Activated CD4-positive, alpha-beta T cell treated with anti-CD3 and anti-CD28 coated beads for 4 hours (primary cell): ENCODE measurements around the gene GRB7.
"Not testable (repeated sequence)": the region's sequence is repeated elsewhere in the genome, so short reads cannot be mapped to it uniquely, and the experiment has no call there.

Experiments used
- DNase-seq, 2 donors: peaks; one replicate each; pipeline ENCODE4 v3.0.0-alpha.2; 2020

The GRB7 gene

DNA sequence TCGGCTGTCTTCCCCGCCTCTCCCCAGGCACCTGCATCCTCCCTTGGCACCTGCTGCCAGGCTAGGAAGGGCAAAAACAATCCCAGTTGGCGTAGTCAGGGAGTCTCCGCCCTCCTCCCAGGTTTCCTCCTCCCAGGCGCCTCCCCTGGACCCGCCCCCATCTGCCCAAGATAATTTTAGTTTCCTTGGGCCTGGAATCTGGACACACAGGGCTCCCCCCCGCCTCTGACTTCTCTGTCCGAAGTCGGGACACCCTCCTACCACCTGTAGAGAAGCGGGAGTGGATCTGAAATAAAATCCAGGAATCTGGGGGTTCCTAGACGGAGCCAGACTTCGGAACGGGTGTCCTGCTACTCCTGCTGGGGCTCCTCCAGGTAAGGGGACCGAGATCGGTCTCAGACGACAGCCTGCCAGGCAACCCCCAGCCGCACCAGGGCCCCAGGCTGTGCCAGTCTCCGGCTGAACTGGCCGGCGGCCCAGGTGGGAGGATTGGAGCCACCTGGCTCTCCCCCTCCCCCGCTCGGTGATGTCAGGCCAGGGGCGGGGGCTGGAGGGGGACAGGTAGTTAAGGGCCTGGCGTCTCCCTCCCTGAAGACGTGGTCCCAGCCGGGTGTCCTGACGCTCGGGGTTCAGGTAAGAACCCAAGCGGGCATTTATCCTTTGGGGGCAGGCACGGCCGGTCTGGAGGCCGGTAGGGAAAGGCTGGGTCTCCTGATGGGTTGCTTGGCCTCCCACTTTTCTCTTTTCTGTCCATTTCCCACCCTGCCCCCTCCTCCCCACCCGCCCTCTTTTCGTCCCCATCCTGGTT, at the start of gene GRB7:
Gene GRB7, plus strand, starts transcription at position 179 of the 808 bp plus-strand sequence. CDS start 4,364 bp downstream, outside the sequence.
- no peak for DNase-seq

GRCh38 chr17:39688475-39688835, 49.3 kb upstream of the GRB7 start:
- no peak for DNase-seq

- DNase-seq: no peak
These were observed 48.8 kb upstream of the GRB7 start for GRCh38 chr17:39688945-39689344.

- DNase-seq: no peak
These were observed 43.1 kb upstream of the GRB7 start for GRCh38 chr17:39694593-39694992.

GRCh38 chr17:39695089-39695474, 42.7 kb upstream of the GRB7 start:
- no peak for DNase-seq

DNA sequence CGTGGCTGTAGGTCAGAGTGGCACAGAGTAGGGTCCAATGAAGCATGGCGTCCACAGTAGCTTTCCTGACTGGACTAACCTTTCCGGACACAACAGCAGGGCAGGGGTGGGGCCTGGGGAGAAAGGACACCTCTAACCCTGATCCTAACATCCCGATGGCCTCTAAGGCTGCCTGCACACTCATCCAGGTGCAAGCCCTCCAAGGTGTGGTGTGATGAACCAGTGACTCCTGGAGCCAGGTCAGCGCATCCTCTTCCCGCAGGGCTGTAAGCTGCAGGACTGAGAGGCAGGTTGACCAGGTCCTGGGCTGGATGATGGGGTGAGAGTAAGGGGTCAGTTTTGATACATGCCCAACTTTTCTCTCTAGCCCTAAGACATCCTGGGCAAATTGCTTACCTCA, 41.0 kb upstream of the GRB7 start:
- no peak for DNase-seq

DNA sequence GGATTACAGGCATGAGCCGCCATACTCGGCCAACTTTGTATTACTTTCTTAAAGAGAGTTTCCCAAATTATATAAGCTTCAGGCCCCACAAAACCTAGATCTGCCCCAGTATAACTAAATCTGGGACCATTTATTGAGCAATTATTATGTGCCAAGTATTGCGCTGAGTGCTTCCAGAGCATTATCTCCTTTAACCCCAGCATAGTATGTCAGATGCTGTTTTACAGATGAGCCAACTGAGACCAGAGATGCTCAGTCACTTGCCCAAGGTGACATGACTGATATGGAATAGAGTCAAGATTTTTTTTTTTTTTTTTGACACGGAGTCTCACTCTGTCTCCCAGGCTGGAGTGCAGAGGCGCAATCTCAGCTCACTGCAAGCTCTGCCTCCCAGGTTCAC, 39.8 kb upstream of the GRB7 start:
- no peak for DNase-seq

DNA sequence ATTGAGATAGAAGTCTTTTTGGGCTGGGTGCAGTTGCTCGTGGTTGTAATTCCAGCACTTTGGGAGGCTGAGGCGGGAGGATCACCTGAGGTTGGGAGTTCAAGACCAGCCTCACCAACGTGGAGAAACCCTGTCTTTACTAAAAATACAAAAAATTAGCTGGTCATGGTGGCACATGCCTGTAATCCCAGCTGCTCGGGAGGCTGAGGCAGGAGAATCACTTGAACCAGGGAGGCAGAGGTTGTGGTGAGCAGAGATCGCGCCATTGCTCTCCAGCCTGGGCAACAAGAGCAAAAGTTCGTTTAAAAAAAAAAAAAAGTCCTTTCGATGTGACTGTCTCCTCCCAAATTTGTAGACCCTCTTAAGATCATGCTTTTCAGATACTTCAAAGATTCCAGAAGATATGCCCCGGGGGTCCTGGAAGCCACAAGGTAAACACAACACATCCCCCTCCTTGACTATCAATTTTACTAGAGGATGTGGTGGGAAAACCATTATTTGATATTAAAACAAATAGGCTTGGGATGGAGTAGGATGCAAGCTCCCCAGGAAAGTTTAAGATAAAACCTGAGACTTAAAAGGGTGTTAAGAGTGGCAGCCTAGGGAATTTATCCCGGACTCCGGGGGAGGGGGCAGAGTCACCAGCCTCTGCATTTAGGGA, 38.5 kb upstream of the GRB7 start:
- DNase-seq: not testable (repeated sequence)

GRCh38 chr17:39699818-39700147, 38.0 kb upstream of the GRB7 start, which contains the start of gene ERBB2:
ERBB2 (plus strand) TSS chr17:39700064; CDS start chr17:39700239, 175 bp downstream.
- no peak for DNase-seq

- DNase-seq: no peak
These were observed 37.4 kb upstream of the GRB7 start for GRCh38 chr17:39700148-39700987.

GRCh38 chr17:39701012-39701783, 36.5 kb upstream of the GRB7 start:
- DNase-seq: no peak

GRCh38 chr17:39701784-39702422, 35.8 kb upstream of the GRB7 start:
- no peak for DNase-seq

- no peak for DNase-seq
These were observed 34.5 kb upstream of the GRB7 start for GRCh38 chr17:39702901-39703893.

DNA sequence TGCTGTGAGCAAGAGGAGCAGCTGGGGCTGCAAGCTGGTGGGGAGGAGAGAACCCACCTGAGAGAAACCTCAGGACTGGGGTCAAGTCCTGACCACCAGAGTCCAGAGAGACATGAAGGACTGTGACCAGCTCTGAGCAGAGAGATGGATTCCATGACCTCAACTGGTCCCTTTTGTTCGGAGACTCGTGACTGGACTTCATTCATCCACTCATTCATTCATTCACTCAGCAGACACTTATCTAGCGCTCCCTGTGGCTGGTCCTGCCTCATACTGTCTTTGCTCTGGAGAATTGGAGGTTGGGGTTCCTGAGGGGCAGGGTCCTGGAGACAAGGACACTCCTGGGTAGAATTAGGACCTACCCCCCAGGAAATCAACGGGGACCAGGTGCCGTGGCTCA, 33.8 kb upstream of the GRB7 start:
- no peak for DNase-seq

DNA sequence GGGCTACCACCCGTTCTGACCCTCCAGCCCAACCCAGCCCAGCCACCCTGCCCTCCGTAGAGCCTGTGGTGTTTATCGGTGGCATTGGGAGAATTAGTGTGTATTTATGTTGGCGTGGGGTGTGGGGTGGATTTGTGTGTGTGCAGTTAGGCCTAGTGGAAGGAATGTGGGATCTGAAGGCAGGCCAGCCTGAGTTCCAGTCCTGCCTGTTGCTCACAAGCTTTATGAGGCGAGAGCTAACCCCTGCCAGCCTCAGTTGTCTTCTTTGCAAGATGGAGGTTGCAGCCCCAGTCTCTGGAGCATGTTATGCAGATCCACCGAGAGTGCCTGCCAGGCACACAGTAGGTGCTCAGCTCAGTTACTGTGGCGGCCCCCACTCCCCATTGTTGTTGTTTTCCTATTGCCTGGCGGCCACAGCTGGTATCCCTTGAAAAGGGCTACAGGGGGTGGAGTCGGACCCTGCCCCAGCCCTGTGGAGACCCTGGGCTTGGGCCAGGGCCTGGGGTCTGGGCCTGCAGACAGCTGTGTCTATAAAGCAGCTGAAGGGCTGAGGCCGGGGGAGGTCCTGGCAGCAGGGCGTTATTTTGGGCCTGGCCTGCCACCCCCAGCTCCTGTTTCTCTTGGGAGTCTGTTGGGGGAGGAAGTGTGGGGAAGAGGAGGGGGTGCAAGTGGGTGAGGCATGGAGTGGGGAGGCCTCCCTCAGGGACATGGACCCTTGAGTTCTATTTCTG, 32.8 kb upstream of the GRB7 start:
- DNase-seq: no peak

DNA sequence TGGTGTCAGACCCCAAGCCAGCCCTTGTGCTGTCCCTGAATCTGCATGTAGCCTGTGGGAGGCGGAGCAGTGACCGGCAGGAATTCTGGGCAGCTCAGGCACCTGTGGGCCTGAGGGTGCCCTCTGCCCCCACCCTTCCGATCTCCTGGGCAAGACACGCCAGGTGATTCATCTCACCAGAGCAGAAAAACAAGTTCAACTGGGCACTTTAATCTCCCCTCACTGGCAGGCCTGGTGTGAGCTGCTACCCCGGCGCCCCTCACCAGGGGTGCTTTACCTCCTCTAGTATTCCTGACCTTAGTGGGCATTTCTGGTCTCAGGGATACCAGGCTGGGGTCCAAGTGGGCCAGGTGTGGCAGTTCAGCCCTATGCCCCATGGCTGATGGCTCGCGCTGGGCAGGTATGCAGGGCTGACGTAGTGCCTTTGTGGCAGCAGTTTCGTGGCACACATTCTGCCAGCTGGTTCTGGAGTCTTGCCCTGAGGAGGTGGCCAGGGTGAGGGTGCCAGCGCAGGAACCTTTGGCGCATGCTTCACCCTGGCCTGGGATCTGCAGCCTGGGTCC, 31.9 kb upstream of the GRB7 start:
- no peak for DNase-seq

DNA sequence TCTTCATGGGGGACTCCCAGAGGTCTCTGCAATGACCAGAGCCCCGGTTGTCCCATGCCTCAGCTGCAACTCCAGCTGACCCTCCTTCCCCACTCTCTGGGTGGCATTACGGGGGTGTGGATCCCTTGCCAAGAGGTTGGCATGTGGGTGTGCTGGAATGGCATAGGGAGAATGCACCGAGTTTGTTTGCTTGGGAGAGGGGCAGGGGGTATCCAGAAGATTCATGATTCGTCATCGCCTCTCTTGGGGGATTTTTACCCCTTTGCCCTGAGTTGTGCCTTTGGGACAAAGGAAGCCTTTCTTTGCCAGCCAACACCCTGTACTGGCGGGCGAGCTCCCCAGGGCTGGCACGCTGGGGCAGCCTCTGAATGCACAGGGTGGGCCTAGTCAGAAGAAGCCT, 31.4 kb upstream of the GRB7 start:
- DNase-seq: no peak

DNA sequence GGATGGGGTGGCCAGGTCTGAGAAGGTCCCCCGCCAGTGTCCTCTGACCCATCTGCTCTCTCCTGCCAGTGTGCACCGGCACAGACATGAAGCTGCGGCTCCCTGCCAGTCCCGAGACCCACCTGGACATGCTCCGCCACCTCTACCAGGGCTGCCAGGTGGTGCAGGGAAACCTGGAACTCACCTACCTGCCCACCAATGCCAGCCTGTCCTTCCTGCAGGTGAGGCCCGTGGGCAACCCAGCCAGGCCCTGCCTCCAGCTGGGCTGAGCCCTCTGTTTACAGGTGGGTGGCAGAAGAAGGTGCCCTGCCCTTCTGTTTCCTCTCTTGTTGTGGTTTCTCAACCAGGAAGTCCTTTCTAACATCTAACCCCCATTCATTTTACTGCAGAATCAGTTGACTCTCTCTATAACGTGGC, 30.8 kb upstream of the GRB7 start:
- DNase-seq: no peak

DNA sequence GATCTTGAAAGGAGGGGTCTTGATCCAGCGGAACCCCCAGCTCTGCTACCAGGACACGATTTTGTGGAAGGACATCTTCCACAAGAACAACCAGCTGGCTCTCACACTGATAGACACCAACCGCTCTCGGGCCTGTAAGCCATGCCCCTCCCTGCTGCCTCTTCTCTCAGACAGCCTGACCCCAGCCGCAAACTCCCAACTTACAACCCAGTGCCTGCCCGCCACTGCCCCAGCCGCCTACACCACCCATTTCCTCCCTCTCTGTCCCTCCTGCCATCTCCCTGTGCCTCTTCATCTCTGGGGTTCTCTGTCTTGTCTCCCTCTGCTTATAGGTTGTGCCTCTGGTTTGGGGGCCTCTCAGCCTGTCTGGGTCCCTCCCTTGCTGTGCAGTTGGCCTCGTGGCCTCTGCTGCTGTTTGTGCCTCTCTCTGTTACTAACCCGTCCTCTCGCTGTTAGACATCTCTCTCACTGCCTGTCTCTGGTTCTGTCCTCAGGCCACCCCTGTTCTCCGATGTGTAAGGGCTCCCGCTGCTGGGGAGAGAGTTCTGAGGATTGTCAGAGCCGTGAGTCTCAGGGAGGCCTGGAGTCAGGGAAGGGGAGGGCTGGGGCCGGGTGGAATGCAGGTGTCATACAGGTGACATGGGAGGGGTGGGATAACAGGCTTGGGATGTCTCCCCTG, 28.3 kb upstream of the GRB7 start:
- no peak for DNase-seq
